GM12878 (cell line): ENCODE data around the gene FEN1. TPM values are rescaled to one million over a fixed set of nuclear protein-coding genes. Genes with fewer than 3 reads are reported as not detected.

Source experiments
- ATAC-seq: fragments of 200-7000 bp; cut with Tn5 transposase; 3 replicates; pipeline ENCODE4 v1.9.1; 2020; ENCODE audit warnings: mild to moderate bottlenecking, moderate library complexity
- BruUV-seq: library from RNA; stranded (reverse); fragments of 400-500 nt; replicated peaks from 2 replicates; lab custom pipeline; 2021; lab: Mats Ljungman, UMichigan
- CTCF ChIA-PET: fragments of 300-600 bp; sonication (Branson Sonifier 250); formaldehyde crosslinking; extraction: SDS; loops from one replicate; lab custom pipeline; 2021; ENCODE audit warnings: inconsistent platforms; lab: Yijun Ruan, JAX
- POLR2A ChIA-PET: fragments of 350-600 bp; formaldehyde crosslinking; extraction: SDS; loops from one replicate; lab custom pipeline; 2021; ENCODE audit warnings: inconsistent platforms; lab: Charles Lee
- RAD21 ChIA-PET: fragments of 300-600 bp; sonication (Branson Sonifier 250); formaldehyde crosslinking; loops from one replicate; lab custom pipeline; 2023; ENCODE audit warnings: antibody characterized with exemption; ENCODE audit not compliant: unreplicated experiment; lab: Charles Lee
- SMC1A ChIA-PET: fragments of 300-600 bp; sonication (Branson Sonifier 250); formaldehyde crosslinking; loops from one replicate; lab custom pipeline; 2023; ENCODE audit not compliant: unreplicated experiment, uncharacterized antibody; lab: Charles Lee
- DNase-seq: peaks from one replicate; pipeline ENCODE4 v3.0.0-alpha.2; 2011; ENCODE audit warnings: low read depth, low spot score
- FAIRE-seq: peaks from 3 replicates; lab custom pipeline; 2011; peaks lifted over from hg19 to GRCh38; lab: Jason Lieb, UNC
- H2AFZ ChIP-seq: 2 replicates; pipeline ENCODE4 v1.6.0; 2011; ENCODE audit warnings: low read depth, low read length, control low read depth; ENCODE audit not compliant: control insufficient read depth
- H3K27ac ChIP-seq: 2 replicates; pipeline ENCODE4 v1.5.1; 2011; ENCODE audit warnings: control low read depth; ENCODE audit not compliant: control insufficient read depth, insufficient read depth
- H3K27me3 ChIP-seq, 2 experiments: replicated peaks in 1 of 2; 2 replicates each; pipeline versions ENCODE4 v1.6.0 to v1.6.1; 2011; ENCODE audit warnings: low read length in 1 of 2; ENCODE audit not compliant: control insufficient read depth in 2 of 2, insufficient read depth in 2 of 2
- H3K36me3 ChIP-seq, 2 experiments: 2 replicates each; pipeline ENCODE4 v1.5.1; 2011; ENCODE audit warnings: low read length in 1 of 2; ENCODE audit not compliant: control insufficient read depth in 2 of 2, insufficient read depth in 2 of 2
- H3K4me1 ChIP-seq: 2 replicates; pipeline ENCODE4 v1.6.1; 2011; ENCODE audit warnings: mild to moderate bottlenecking, low read length, moderate library complexity, mixed read lengths; ENCODE audit not compliant: control insufficient read depth, insufficient read depth
- H3K4me2 ChIP-seq: 2 replicates; pipeline ENCODE4 v1.6.0; 2011; ENCODE audit warnings: control low read depth; ENCODE audit not compliant: control insufficient read depth, insufficient read depth
- H3K4me3 ChIP-seq: fragments of 200-600 bp; sonication (generic); 2 replicates; pipeline ENCODE4 v1.5.1; 2016
- H3K79me2 ChIP-seq: 2 replicates; pipeline ENCODE4 v1.6.0; 2011; ENCODE audit warnings: low read length; ENCODE audit not compliant: control insufficient read depth, insufficient read depth
- H3K9ac ChIP-seq: 2 replicates; pipeline ENCODE4 v1.8.0; 2011; ENCODE audit warnings: low read length, control low read depth, mixed read lengths; ENCODE audit not compliant: control insufficient read depth, insufficient read depth
- H3K9me3 ChIP-seq: replicated peaks from 3 replicates; pipeline ENCODE4 v1.5.1; 2011; ENCODE audit warnings: mild to moderate bottlenecking, low read length; ENCODE audit not compliant: control insufficient read depth, insufficient read depth
- H4K20me1 ChIP-seq: 2 replicates; pipeline ENCODE4 v1.6.0; 2011; ENCODE audit not compliant: control insufficient read depth, insufficient read depth
- EP300 ChIP-seq, 2 experiments: fragments of 150-350 bp in 1 of 2; IDR thresholded peaks; 2 replicates each; pipeline ENCODE4 v1.6.1; 2011 to 2012; ENCODE audit warnings: low read depth in 2 of 2, low read length in 2 of 2, borderline replicate concordance in 1 of 2, improper control_type of control experiment in 1 of 2, inconsistent platforms in 1 of 2; ENCODE audit not compliant: control insufficient read depth in 1 of 2
- ETV6 ChIP-seq, 2 experiments: fragments of 450-650 bp in 1 of 2; IDR thresholded peaks in 1 of 2; conservative IDR thresholded peaks in 1 of 2; 2 replicates each; pipeline ENCODE4 v1.6.1; 2014; ENCODE audit warnings: antibody characterized with exemption in 1 of 2, borderline replicate concordance in 1 of 2, low read depth in 1 of 2, mild to moderate bottlenecking in 1 of 2, moderate library complexity in 1 of 2
- RUNX3 ChIP-seq: IDR thresholded peaks from 2 replicates; pipeline ENCODE4 v1.6.1; 2012; ENCODE audit warnings: low read length, inconsistent platforms
- ZNF207 ChIP-seq: fragments of 450-650 bp; IDR thresholded peaks from 2 replicates; pipeline ENCODE4 v1.6.1; 2014; ENCODE audit warnings: antibody characterized with exemption, mild to moderate bottlenecking, borderline replicate concordance
- ZNF217 ChIP-seq: fragments of 450-650 bp; IDR thresholded peaks from 2 replicates; pipeline ENCODE4 v1.6.1; 2017; ENCODE audit warnings: antibody characterized with exemption, mild to moderate bottlenecking
- WGBS: methylation state at CpG from one replicate; pipeline ENCODE4 v1.1.6; 2016; ENCODE audit warnings: low lambda C conversion rate; ENCODE audit not compliant: insufficient replicate concordance, insufficient coverage; ENCODE audit errors: missing lambda C conversion rate; 5-methylcytosine and 5-hydroxymethylcytosine counted together
- in situ Hi-C: fragments of 300-500 bp; cut with MboI; formaldehyde crosslinking; loops from 9 replicates; pipeline ENCODE4 v1.14.3; 2018; ENCODE audit warnings: mixed read lengths
- intact Hi-C: fragments of 100-400 bp; cut with micrococcal nuclease; formaldehyde crosslinking; loops from one replicate; pipeline ENCODE4 v1.14.2; 2022; ENCODE audit not compliant: unreplicated experiment
- polyA plus RNA-seq, 11 experiments: library from polyadenylated mRNA; depleted of rRNA in 4 of 11; unstranded in 6 of 11; stranded (reverse) in 5 of 11; fragments of >200 nt; fragmentation: Nextera tagmentation in 4 of 11; fragmentation: Illumina TruSeq in 1 of 11; extraction: Ambion mirVana in 4 of 11; extraction: Trizol in 1 of 11; gene quantifications; 1 replicate in 1 of 11; 2 replicates in 10 of 11; pipeline versions ENCODE4 v1.2.1 to v1.2.3, GENCODE V29; 2011 to 2016; ENCODE audit warnings: inconsistent platforms in 2 of 11, missing spikeins in 2 of 11, low read depth in 1 of 11
- total RNA-seq, 4 experiments: library from RNA; depleted of rRNA in 3 of 4; stranded (reverse); fragments of >200 nt in 3 of 4; fragmentation: Illumina TruSeq in 1 of 4; extraction: Trizol in 1 of 4; gene quantifications; 2 replicates each; pipeline versions ENCODE4 v1.2.1 to v1.2.3, GENCODE V29; 2013 to 2021
- TF ChIP-seq, protein P1 (sequence below): fragments of 450-650 bp; IDR thresholded peaks from 2 replicates; pipeline ENCODE4 v1.6.1; 2018; ENCODE audit warnings: borderline replicate concordance, mild to moderate bottlenecking; ENCODE audit not compliant: partially characterized antibody
- TF ChIP-seq, protein P2 (sequence below): fragments of 450-650 bp; IDR thresholded peaks from 2 replicates; pipeline ENCODE4 v1.6.1; 2017; ENCODE audit warnings: mild to moderate bottlenecking, moderate library complexity
- TF ChIP-seq, protein P3 (sequence below): fragments of 450-650 bp; IDR thresholded peaks from 2 replicates; pipeline ENCODE4 v1.6.1; 2017; ENCODE audit warnings: mild to moderate bottlenecking, moderate library complexity

The FEN1 gene
- total and polyA plus RNA-seq, 10 of the 15 experiments (the other 5 are each of a cell fraction or from before 2014, with no cell fraction given) = 54.8 to 282 (median 125) TPM

DNA sequence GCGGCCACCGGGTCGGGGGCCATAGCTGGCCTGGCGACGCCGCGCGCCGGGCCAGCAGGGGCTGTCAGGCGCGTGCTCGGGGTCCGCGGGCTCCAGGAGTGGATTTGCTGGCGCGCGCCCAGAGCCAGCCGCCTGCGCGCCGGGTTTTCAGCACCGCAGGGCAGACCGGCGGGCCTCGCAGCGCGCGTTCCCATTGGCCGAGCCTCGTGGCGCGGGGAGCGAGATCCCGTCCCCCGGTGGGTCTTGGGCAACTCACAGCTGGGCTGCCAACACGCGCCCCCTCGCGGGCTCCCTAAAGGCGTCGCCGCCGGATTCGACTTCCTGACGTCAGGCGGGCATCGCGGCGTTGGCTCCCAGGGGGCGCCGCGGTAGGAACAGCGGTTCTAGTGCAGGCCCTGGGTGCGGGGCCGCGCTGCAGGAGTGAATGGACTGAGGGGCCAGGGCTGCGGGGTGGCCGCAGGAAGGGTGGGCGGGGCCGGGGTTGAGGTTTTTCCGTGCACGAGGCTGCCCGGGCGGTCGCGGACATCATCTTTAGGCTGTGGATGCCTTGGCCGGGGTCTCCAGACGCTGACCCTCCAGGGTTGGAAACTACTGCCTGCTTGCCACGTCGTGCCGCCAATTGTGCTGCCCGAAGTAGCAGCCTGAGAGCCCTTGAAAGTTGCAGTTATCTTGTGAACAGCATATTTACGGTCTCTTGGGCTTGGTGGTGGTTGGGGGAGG, 24.2 kb downstream of the FEN1 start, which contains the start of gene FADS1:
Gene FADS1 (minus strand): TSS at position 268 of the 720 bp plus-strand sequence. CDS start 74 bp downstream, at position 194.
- H3K4me1 ChIP-seq = peaks cover 3% of the 10 kb centered on the region; the same call in 1 of the 2 replicates
- peak within 1 kb of the TSS; percentile 87 for H3K27ac ChIP-seq
- ChIA-PET CTCF (interaction anchor here (0.5 to 10.8 kb wide), 7 partner anchors 11 to 265 kb away, joined by 3 to 141 read pairs (median 5); partner anchors contain the start of genes FADS2, FEN1, FTH1 and TMEM258), POLR2A (interaction anchor here (0.6 to 9.9 kb wide), 5 partner anchors 12 to 28 kb away, joined by 3 to 167 read pairs (median 76); partner anchors contain the start of genes FADS2, FEN1 and TMEM258), RAD21 (interaction anchor here (1.0 to 5.4 kb wide), 2 partner anchors 12 to 19 kb away, joined by 9 to 51 read pairs; partner anchors contain the start of gene FADS2), SMC1A (interaction anchor here (0.8 to 5.1 kb wide), 5 partner anchors 13 to 67 kb away, joined by 3 to 67 read pairs (median 11); partner anchors contain the start of gene FADS2)
- H3K4me3 ChIP-seq = peak within 1 kb of the TSS; percentile 81
- no peaks in the 10 kb centered on the region for H3K9me3 ChIP-seq
- 0 out of 4 replicates have a peak, but pooled peaks cover 0 to 5% of the 10 kb centered on the region in 2 experiments for H3K36me3 ChIP-seq
- H3K4me2 ChIP-seq = peak within 1 kb of the TSS; percentile 95
- in situ Hi-C loops (no loop called here), intact Hi-C loops (loop anchor here (1.0 kb wide), 1 partner anchor 10 kb away; no protein-coding TSS in a partner anchor)
- H3K79me2 ChIP-seq = peaks cover 21% of the 10 kb centered on the region
- H3K9ac ChIP-seq = peak within 1 kb of the TSS; percentile 89
- DNase-seq (peak; percentile 60), FAIRE-seq (no peak), ATAC-seq (peak; percentile 71)
- peak within 1 kb of the TSS; percentile 83 for H2AFZ ChIP-seq
- no TSS peak for BruUV-seq
- 7% methylated on average over 66 of the region's 73 CpGs for WGBS
- H3K27me3 ChIP-seq = no peaks in the 10 kb centered on the region
- no peaks in the 10 kb centered on the region for H4K20me1 ChIP-seq
- TF ChIP-seq, protein P1, sequence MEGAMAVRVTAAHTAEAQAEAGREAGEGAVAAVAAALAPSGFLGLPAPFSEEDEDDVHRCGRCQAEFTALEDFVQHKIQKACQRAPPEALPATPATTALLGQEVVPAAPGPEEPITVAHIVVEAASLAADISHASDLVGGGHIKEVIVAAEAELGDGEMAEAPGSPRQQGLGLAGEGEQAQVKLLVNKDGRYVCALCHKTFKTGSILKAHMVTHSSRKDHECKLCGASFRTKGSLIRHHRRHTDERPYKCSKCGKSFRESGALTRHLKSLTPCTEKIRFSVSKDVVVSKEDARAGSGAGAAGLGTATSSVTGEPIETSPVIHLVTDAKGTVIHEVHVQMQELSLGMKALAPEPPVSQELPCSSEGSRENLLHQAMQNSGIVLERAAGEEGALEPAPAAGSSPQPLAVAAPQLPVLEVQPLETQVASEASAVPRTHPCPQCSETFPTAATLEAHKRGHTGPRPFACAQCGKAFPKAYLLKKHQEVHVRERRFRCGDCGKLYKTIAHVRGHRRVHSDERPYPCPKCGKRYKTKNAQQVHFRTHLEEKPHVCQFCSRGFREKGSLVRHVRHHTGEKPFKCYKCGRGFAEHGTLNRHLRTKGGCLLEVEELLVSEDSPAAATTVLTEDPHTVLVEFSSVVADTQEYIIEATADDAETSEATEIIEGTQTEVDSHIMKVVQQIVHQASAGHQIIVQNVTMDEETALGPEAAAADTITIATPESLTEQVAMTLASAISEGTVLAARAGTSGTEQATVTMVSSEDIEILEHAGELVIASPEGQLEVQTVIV = no peak
- TF ChIP-seq RUNX3 = no peak
- TF ChIP-seq, protein P2, sequence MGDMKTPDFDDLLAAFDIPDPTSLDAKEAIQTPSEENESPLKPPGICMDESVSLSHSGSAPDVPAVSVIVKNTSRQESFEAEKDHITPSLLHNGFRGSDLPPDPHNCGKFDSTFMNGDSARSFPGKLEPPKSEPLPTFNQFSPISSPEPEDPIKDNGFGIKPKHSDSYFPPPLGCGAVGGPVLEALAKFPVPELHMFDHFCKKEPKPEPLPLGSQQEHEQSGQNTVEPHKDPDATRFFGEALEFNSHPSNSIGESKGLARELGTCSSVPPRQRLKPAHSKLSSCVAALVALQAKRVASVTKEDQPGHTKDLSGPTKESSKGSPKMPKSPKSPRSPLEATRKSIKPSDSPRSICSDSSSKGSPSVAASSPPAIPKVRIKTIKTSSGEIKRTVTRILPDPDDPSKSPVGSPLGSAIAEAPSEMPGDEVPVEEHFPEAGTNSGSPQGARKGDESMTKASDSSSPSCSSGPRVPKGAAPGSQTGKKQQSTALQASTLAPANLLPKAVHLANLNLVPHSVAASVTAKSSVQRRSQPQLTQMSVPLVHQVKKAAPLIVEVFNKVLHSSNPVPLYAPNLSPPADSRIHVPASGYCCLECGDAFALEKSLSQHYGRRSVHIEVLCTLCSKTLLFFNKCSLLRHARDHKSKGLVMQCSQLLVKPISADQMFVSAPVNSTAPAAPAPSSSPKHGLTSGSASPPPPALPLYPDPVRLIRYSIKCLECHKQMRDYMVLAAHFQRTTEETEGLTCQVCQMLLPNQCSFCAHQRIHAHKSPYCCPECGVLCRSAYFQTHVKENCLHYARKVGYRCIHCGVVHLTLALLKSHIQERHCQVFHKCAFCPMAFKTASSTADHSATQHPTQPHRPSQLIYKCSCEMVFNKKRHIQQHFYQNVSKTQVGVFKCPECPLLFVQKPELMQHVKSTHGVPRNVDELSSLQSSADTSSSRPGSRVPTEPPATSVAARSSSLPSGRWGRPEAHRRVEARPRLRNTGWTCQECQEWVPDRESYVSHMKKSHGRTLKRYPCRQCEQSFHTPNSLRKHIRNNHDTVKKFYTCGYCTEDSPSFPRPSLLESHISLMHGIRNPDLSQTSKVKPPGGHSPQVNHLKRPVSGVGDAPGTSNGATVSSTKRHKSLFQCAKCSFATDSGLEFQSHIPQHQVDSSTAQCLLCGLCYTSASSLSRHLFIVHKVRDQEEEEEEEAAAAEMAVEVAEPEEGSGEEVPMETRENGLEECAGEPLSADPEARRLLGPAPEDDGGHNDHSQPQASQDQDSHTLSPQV = no peak
- TF ChIP-seq ZNF217 = peak; percentile 47; the same call in 1 of the 2 replicates
- no peak for TF ChIP-seq ETV6 (conservative IDR thresholded peaks at IDR 0.05 in 1 of 2, IDR thresholded peaks at IDR 0.05 in 1 of 2; ENCODE audit: borderline replicate concordance in 1 of 2, low read depth in 1 of 2)
- TF ChIP-seq, protein P3, sequence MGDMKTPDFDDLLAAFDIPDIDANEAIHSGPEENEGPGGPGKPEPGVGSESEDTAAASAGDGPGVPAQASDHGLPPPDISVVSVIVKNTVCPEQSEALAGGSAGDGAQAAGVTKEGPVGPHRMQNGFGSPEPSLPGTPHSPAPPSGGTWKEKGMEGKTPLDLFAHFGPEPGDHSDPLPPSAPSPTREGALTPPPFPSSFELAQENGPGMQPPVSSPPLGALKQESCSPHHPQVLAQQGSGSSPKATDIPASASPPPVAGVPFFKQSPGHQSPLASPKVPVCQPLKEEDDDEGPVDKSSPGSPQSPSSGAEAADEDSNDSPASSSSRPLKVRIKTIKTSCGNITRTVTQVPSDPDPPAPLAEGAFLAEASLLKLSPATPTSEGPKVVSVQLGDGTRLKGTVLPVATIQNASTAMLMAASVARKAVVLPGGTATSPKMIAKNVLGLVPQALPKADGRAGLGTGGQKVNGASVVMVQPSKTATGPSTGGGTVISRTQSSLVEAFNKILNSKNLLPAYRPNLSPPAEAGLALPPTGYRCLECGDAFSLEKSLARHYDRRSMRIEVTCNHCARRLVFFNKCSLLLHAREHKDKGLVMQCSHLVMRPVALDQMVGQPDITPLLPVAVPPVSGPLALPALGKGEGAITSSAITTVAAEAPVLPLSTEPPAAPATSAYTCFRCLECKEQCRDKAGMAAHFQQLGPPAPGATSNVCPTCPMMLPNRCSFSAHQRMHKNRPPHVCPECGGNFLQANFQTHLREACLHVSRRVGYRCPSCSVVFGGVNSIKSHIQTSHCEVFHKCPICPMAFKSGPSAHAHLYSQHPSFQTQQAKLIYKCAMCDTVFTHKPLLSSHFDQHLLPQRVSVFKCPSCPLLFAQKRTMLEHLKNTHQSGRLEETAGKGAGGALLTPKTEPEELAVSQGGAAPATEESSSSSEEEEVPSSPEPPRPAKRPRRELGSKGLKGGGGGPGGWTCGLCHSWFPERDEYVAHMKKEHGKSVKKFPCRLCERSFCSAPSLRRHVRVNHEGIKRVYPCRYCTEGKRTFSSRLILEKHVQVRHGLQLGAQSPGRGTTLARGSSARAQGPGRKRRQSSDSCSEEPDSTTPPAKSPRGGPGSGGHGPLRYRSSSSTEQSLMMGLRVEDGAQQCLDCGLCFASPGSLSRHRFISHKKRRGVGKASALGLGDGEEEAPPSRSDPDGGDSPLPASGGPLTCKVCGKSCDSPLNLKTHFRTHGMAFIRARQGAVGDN = peak; percentile 82
- TF ChIP-seq EP300 (IDR thresholded peaks at IDR 0.05; ENCODE audit: borderline replicate concordance in 1 of 2, control insufficient read depth in 1 of 2, low read depth in 2 of 2, low read length in 2 of 2) = no peak
- TF ChIP-seq ZNF207 = 0 out of 2 replicates have a peak, but pooled peaks have one; percentile 37
